Panc1 (cell line): Measurements from ENCODE around the gene EPN1. TPM values are rescaled to one million over a fixed set of nuclear protein-coding genes. Genes with fewer than 3 reads are reported as not detected.

Experiments
- ATAC-seq: fragments of 200-7000 bp; cut with Tn5 transposase; 2 replicates; pipeline ENCODE4 v1.9.1; 2020; ENCODE audit warnings: mild to moderate bottlenecking, moderate library complexity
- BruUV-seq: library from RNA; stranded (reverse); fragments of 400-500 nt; replicated peaks from 2 replicates; lab custom pipeline; 2021; lab: Mats Ljungman, UMichigan
- CTCF ChIA-PET: fragments of 300-600 bp; sonication (Branson Sonifier 250); formaldehyde crosslinking; loops from one replicate; lab custom pipeline; 2022; ENCODE audit warnings: antibody characterized with exemption; lab: Charles Lee
- POLR2A ChIA-PET: fragments of 300-600 bp; sonication (Branson Sonifier 250); formaldehyde crosslinking; loops from one replicate; lab custom pipeline; 2022; ENCODE audit warnings: antibody characterized with exemption; lab: Charles Lee
- DNase-seq: peaks from one replicate; pipeline ENCODE4 v3.0.0-alpha.2; 2010; ENCODE audit warnings: low read depth, low spot score
- H3K27ac ChIP-seq: 2 replicates; pipeline ENCODE4 v1.5.1; 2011; ENCODE audit warnings: mild to moderate bottlenecking, low read length, inconsistent platforms
- H3K27me3 ChIP-seq: fragments of 200-500 bp; sonication (Bioruptor generic); 2 replicates; pipeline ENCODE4 v1.6.0; 2014; ENCODE audit warnings: low read length, inconsistent platforms; ENCODE audit not compliant: control insufficient read depth, insufficient read depth
- H3K36me3 ChIP-seq: fragments of 200-500 bp; sonication (Bioruptor generic); 2 replicates; pipeline ENCODE4 v1.5.1; 2014; ENCODE audit warnings: inconsistent platforms, mild to moderate bottlenecking, low read length, moderate library complexity; ENCODE audit not compliant: control insufficient read depth, insufficient read depth
- H3K4me1 ChIP-seq: 2 replicates; pipeline ENCODE4 v1.5.1; 2011; ENCODE audit warnings: inconsistent platforms, mild to moderate bottlenecking, low read length, moderate library complexity; ENCODE audit not compliant: control insufficient read depth, insufficient read depth
- H3K4me3 ChIP-seq, 2 experiments: 2 replicates each; pipeline ENCODE4 v1.5.1; 2011 to 2012; ENCODE audit warnings: low read depth in 2 of 2, low read length in 2 of 2, mild to moderate bottlenecking in 2 of 2, inconsistent platforms in 1 of 2, moderate library complexity in 1 of 2
- H3K9me3 ChIP-seq: fragments of 200-500 bp; sonication (Bioruptor generic); 2 replicates; pipeline ENCODE4 v1.5.1; 2014; ENCODE audit warnings: low read depth, mild to moderate bottlenecking, inconsistent platforms, low read length, moderate library complexity; ENCODE audit not compliant: control insufficient read depth, insufficient read depth
- CTCF ChIP-seq: fragments of 450-650 bp; IDR thresholded peaks from 2 replicates; pipeline ENCODE4 v1.5.1; 2017; ENCODE audit warnings: mild to moderate bottlenecking
- POLR2AphosphoS5 ChIP-seq: IDR thresholded peaks from 2 replicates; pipeline ENCODE4 v1.6.1; 2012; ENCODE audit warnings: mild to moderate bottlenecking, low read depth, low read length, moderate library complexity
- REST ChIP-seq, 2 experiments: IDR thresholded peaks; 2 replicates each; pipeline ENCODE4 v1.6.1; 2011 to 2012; ENCODE audit warnings: low read depth in 2 of 2, control low read depth in 1 of 2, low read length in 1 of 2, mild to moderate bottlenecking in 1 of 2, moderate library complexity in 1 of 2; ENCODE audit not compliant: insufficient read depth in 1 of 2
- SIN3A ChIP-seq: IDR thresholded peaks from 2 replicates; pipeline ENCODE4 v1.6.1; 2012; ENCODE audit warnings: low read depth, mild to moderate bottlenecking, low read length, moderate library complexity, borderline replicate concordance; ENCODE audit not compliant: insufficient read depth
- TCF7L2 ChIP-seq: IDR thresholded peaks from 2 replicates; pipeline ENCODE4 v1.6.1; 2011; ENCODE audit warnings: mild to moderate bottlenecking, low read depth, low read length, inconsistent platforms
- in situ Hi-C: cut with HindIII; loops from 2 replicates; pipeline ENCODE4 v1.10.0; 2016; ENCODE audit warnings: low sequenced_read_pairs, low pct_unique_long_range_greater_than_20kb
- intact Hi-C: fragments of 100-400 bp; cut with micrococcal nuclease; formaldehyde crosslinking; loops from one replicate; pipeline ENCODE4 v1.10.0; 2022; ENCODE audit not compliant: unreplicated experiment
- total RNA-seq: library from RNA; stranded (reverse); gene quantifications from one replicate; pipeline ENCODE4 v1.2.1, GENCODE V29; 2021; ENCODE audit not compliant: unreplicated experiment

EPN1 gene
- total RNA-seq, 1 experiment from 2014 or later: 361 TPM

DNA sequence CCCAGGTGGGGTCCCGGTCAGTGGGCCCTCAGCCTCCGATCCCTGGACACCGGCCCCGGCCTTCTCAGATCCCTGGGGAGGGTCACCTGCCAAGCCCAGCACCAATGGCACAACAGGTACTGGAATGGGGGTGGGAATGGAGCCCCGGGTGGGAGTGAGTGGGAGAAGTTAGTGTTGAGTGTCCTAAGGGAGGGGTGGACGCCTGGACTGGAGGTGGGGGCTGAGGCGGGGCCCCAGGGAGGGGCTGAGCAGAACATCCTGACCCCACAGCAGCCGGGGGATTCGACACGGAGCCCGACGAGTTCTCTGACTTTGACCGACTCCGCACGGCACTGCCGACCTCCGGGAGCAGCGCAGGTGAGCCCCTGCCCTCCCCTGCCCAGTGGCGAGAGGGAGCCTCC lies 17.7 kb downstream of the EPN1 start:
- H3K36me3 ChIP-seq: peaks cover 5% of the 10 kb centered on the region
- no peaks in the 10 kb centered on the region for H3K9me3 ChIP-seq
- intact Hi-C loops: no loop called here
- no peak overlapping the region for H3K4me3 ChIP-seq
- TF ChIP-seq SIN3A: no peak
- TF ChIP-seq CTCF: no peak
- TF ChIP-seq REST (IDR thresholded peaks at IDR 0.05; ENCODE audit: insufficient read depth in 1 of 2, low read depth in 2 of 2, low read length in 1 of 2): no peak
- no peak for TF ChIP-seq POLR2AphosphoS5
- TF ChIP-seq TCF7L2: no peak
- ChIA-PET POLR2A (no interaction called here), CTCF (no interaction called here)
- DNase-seq: no peak
- in situ Hi-C loops: no loop called here
- H3K27me3 ChIP-seq: no peaks in the 10 kb centered on the region
- ATAC-seq: no peak
- no peak overlapping the region for H3K27ac ChIP-seq
- no TSS peak for BruUV-seq
- H3K4me1 ChIP-seq: peaks cover 3% of the 10 kb centered on the region; the same call in 1 of the 2 replicates

DNA sequence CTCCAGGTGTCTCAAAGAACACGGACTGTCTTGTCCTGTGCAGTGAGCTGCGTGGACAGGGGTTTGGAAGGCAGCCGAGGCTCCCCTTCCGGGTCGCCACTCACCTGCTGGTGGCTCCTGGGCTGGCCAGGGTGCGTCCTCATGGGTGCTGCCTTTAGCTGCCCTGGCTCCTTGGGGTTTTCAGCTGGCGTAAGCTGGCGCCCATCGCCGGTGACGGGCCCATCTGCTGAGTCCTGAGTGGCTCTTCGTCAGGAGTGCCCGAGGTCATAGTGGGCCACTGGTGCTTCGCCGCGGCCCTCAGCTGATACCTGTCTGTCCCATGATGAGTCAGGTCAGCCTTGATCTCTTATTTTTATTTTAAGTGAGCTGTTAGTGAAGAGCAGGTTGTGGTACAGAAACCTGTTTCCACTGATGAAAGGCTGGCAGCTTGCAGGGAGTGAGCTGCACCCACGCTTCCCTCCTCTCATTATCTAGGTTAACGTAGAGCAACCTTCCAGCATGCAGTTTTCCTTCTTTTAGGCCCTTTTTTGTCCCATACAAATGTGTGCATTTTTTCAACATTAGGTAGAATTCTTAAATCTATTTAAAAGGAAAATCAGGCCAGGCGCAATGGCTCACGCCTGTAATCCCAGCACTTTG lies 18.4 kb downstream of the EPN1 start:
- in situ Hi-C loops: no loop called here
- ATAC-seq: no peak

More for the DNA sequence above, 18.4 kb downstream of the EPN1 start:
- Histone ChIP-seq H3K36me3 (peaks cover 5% of the 10 kb centered on the region), H3K27ac (no peak overlapping the region), H3K9me3 (no peaks in the 10 kb centered on the region), H3K4me1 (no peaks in the 10 kb centered on the region), H3K4me3 (no peak overlapping the region), H3K27me3 (no peaks in the 10 kb centered on the region)
- CTCF ChIA-PET: no interaction called here
- POLR2A ChIA-PET: no interaction called here
- intact Hi-C loops: no loop called here
- TF ChIP-seq TCF7L2 (no peak), REST (IDR thresholded peaks at IDR 0.05; ENCODE audit: insufficient read depth in 1 of 2, low read depth in 2 of 2, low read length in 1 of 2) (no peak), SIN3A (no peak), POLR2AphosphoS5 (no peak), CTCF (no peak)
- BruUV-seq: no TSS peak
- no peak for DNase-seq
